Measurements from ENCODE around the gene KREMEN2. TPM values are rescaled to one million over a fixed set of nuclear protein-coding genes. Genes with fewer than 3 reads are reported as not detected.

Gene KREMEN2
- total and polyA plus RNA-seq, 9 of the 15 experiments (the other 6 are each of a cell fraction or from before 2014, with no cell fraction given) = 0.04 to 7.7 (median 1.5) TPM; not detected in 1

DNA sequence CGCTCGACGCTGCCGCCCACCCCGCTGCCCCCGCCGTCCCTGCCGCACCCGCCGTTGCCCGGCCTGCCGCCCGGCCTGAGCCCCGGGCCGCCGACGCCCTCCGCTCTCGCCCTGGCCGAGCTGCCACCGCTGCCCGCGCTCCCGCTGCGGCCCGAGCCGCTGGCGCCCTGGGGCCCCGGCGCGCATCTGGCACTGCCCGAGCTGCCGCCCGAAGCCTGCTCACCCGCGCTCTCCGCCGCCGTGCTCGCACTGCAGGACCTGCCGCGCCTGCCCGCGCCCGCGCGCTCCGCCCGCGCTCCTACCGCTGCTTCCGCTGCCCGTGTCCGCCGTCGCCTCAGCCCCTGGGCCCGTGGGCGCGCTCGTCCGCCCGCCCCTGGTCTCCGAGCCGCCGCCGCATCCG, 40.2 kb downstream of the KREMEN2 start (continued):
- peak in 1 of 2 experiments; percentile 45 for TF ChIP-seq E2F6 (IDR thresholded peaks at IDR 0.05; ENCODE audit: borderline replicate concordance in 1 of 2, extremely low read depth in 1 of 2, insufficient read depth in 1 of 2, insufficient read length in 1 of 2, low read depth in 1 of 2, low read length in 1 of 2, poor library complexity in 1 of 2, severe bottlenecking in 1 of 2)

GRCh38 chr16:3004781-3005284, 40.8 kb downstream of the KREMEN2 start:
- BruUV-seq (replicated peaks) = TSS peak; percentile 36
- no peaks in the 10 kb centered on the region for H3K9me3 ChIP-seq (replicated peaks; ENCODE audit: control insufficient read depth, insufficient read depth, low read depth, low read length)
- H3K27ac ChIP-seq (ENCODE audit: extremely low read depth, low read depth, low read length) = peak overlapping the region; percentile 90
- no peaks in the 10 kb centered on the region for H3K27me3 ChIP-seq (ENCODE audit: control insufficient read depth in 2 of 2, insufficient read depth in 2 of 2, low read length in 2 of 2)
- peaks cover 3% of the 10 kb centered on the region; the same call in 2 of the 3 replicates for H3K36me3 ChIP-seq (ENCODE audit: control insufficient read depth, insufficient read depth, low read length)
- ATAC-seq (no peak), DNase-seq (ENCODE audit: extremely low read depth in 1 of 4, low spot score in 3 of 4) (peak; percentile 63 to 85 (median 64)), FAIRE-seq (peak; percentile 75)
- peak overlapping the region; percentile 50 for H3K4me3 ChIP-seq
- peak overlapping the region; percentile 90 for H2AFZ ChIP-seq (ENCODE audit: low read depth, low read length)
- in situ Hi-C loops (cut with MboI) = no loop called here
- no peaks in the 10 kb centered on the region for H4K20me1 ChIP-seq (replicated peaks; ENCODE audit: control insufficient read depth, insufficient read depth, low read length)
- 0% methylated on average over 19 of the region's 25 CpGs for WGBS (ENCODE audit: insufficient coverage, low coverage, missing lambda C conversion rate)
- H3K9me1 ChIP-seq (ENCODE audit: control insufficient read depth, insufficient read depth, low read length) = no peaks in the 10 kb centered on the region
- peak overlapping the region; percentile 83 for H3K4me2 ChIP-seq (ENCODE audit: insufficient read depth, low read length)
- peak overlapping the region; percentile 78 to 88 for H3K9ac ChIP-seq (ENCODE audit: insufficient read depth in 1 of 2, low read depth in 2 of 2, low read length in 2 of 2)
- POLR2A ChIA-PET = interaction anchor here (1.0 to 2.6 kb wide), 5 partner anchors 15 to 23 kb away, joined by 3 to 15 read pairs (median 6); partner anchors contain the start of genes HCFC1R1, THOC6 and TNFRSF12A
- H3K4me1 ChIP-seq (replicated peaks in 1 of 2; ENCODE audit: control insufficient read depth in 2 of 2, insufficient read depth in 2 of 2, low read length in 2 of 2) = peaks cover 31 to 66% of the 10 kb centered on the region in 2 experiments
- CTCF ChIA-PET (ENCODE audit: low intra/inter-chr PET ratio) = no interaction called here
- intact Hi-C loops (cut with micrococcal nuclease) = loop anchor here (1.0 kb wide), 1 partner anchor 19 kb away; the partner anchor contains the start of gene THOC6
- peaks cover 22% of the 10 kb centered on the region for H3K79me2 ChIP-seq (ENCODE audit: control insufficient read depth, insufficient read depth, low read length)
- TF ChIP-seq MAFG (tag; conservative IDR thresholded peaks at IDR 0.05) (no peak), BRD9 (IDR thresholded peaks at IDR 0.05; ENCODE audit: low read depth, partially characterized antibody) (no peak), ETS2 (tag; IDR thresholded peaks at IDR 0.05; ENCODE audit: borderline replicate concordance, poor library complexity, severe bottlenecking) (no peak), CHD1 (IDR thresholded peaks at IDR 0.05; ENCODE audit: low read length) (no peak), SNAPC5 (CRISPR knock-in tag; IDR thresholded peaks at IDR 0.05) (no peak), ARID1B (IDR thresholded peaks at IDR 0.05) (peak; percentile 31; the same call in 1 of the 2 replicates), PRMT5 (CRISPR knock-in tag; IDR thresholded peaks at IDR 0.05) (no peak), ZNF785 (CRISPR knock-in tag; IDR thresholded peaks at IDR 0.05) (no peak), ZNF347 (CRISPR knock-in tag; IDR thresholded peaks at IDR 0.05; ENCODE audit: low read depth) (no peak), PML (IDR thresholded peaks at IDR 0.05; ENCODE audit: low read length) (no peak), KDM1A (IDR thresholded peaks at IDR 0.05) (no peak), NFXL1 (CRISPR knock-in tag; IDR thresholded peaks at IDR 0.05) (no peak), ILF3 (IDR thresholded peaks at IDR 0.05; ENCODE audit: borderline replicate concordance) (no peak), PHF8 (IDR thresholded peaks at IDR 0.05; ENCODE audit: borderline replicate concordance, low read length) (peak; percentile 35; the same call in 1 of the 2 replicates), RNF2 (IDR thresholded peaks at IDR 0.05) (no peak)
- TF ChIP-seq, protein P1, sequence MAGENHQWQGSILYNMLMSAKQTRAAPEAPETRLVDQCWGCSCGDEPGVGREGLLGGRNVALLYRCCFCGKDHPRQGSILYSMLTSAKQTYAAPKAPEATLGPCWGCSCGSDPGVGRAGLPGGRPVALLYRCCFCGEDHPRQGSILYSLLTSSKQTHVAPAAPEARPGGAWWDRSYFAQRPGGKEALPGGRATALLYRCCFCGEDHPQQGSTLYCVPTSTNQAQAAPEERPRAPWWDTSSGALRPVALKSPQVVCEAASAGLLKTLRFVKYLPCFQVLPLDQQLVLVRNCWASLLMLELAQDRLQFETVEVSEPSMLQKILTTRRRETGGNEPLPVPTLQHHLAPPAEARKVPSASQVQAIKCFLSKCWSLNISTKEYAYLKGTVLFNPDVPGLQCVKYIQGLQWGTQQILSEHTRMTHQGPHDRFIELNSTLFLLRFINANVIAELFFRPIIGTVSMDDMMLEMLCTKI (IDR thresholded peaks at IDR 0.05; ENCODE audit: partially characterized antibody) = no peak
- TF ChIP-seq, protein P2, sequence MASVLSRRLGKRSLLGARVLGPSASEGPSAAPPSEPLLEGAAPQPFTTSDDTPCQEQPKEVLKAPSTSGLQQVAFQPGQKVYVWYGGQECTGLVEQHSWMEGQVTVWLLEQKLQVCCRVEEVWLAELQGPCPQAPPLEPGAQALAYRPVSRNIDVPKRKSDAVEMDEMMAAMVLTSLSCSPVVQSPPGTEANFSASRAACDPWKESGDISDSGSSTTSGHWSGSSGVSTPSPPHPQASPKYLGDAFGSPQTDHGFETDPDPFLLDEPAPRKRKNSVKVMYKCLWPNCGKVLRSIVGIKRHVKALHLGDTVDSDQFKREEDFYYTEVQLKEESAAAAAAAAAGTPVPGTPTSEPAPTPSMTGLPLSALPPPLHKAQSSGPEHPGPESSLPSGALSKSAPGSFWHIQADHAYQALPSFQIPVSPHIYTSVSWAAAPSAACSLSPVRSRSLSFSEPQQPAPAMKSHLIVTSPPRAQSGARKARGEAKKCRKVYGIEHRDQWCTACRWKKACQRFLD (CRISPR knock-in tag; IDR thresholded peaks at IDR 0.05) = no peak

Data from K562 (cell line).